ENCODE data around the gene TEX29.

TEX29 gene

GRCh38 chr13:111363121-111363520 is 42.7 kb downstream of the TEX29 start:
- Histone ChIP-seq H3K4me2 (ENCODE audit: low read length) (no peak overlapping the region), H3K4me3 (ENCODE audit: low read depth, low read length, poor library complexity, severe bottlenecking) (no peak overlapping the region), H3K36me3 (ENCODE audit: insufficient read depth, low read length) (no peaks in the 10 kb centered on the region), H2AFZ (ENCODE audit: low read length) (no peak overlapping the region), H3K9me3 (ENCODE audit: low read length) (no peaks in the 10 kb centered on the region), H3K9me2 (ENCODE audit: low read depth, low read length) (no peaks in the 10 kb centered on the region), H3K27me3 (ENCODE audit: insufficient read depth, low read length) (no peaks in the 10 kb centered on the region; the same call in 1 of the 2 replicates), H4K20me1 (ENCODE audit: insufficient read depth, low read length) (no peaks in the 10 kb centered on the region), H3K79me2 (ENCODE audit: insufficient read depth, low read length) (no peaks in the 10 kb centered on the region), H3K9ac (ENCODE audit: low read length) (no peak overlapping the region), H3K4me1 (ENCODE audit: insufficient read depth, low read length, severe bottlenecking) (no peaks in the 10 kb centered on the region), H3K27ac (ENCODE audit: low read depth, low read length, poor library complexity, severe bottlenecking) (no peak overlapping the region), H3F3A (ENCODE audit: insufficient read depth, low read length) (no peaks in the 10 kb centered on the region)
- no peak for TF ChIP-seq CTCF (IDR thresholded peaks at IDR 0.05; ENCODE audit: low read length)
- TF ChIP-seq EZH2 (IDR thresholded peaks at IDR 0.05; ENCODE audit: borderline replicate concordance, low read length): no peak

- no peaks in the 10 kb centered on the region for H3K9me2 ChIP-seq (ENCODE audit: low read depth, low read length)
- H3K36me3 ChIP-seq (ENCODE audit: insufficient read depth, low read length): no peaks in the 10 kb centered on the region
- H2AFZ ChIP-seq (ENCODE audit: low read length): no peak overlapping the region
- H3F3A ChIP-seq (ENCODE audit: insufficient read depth, low read length): no peaks in the 10 kb centered on the region
- no peaks in the 10 kb centered on the region; the same call in 1 of the 2 replicates for H3K27me3 ChIP-seq (ENCODE audit: insufficient read depth, low read length)
- no peaks in the 10 kb centered on the region for H3K4me1 ChIP-seq (ENCODE audit: insufficient read depth, low read length, severe bottlenecking)
- H3K27ac ChIP-seq (ENCODE audit: low read depth, low read length, poor library complexity, severe bottlenecking): no peak overlapping the region
- no peaks in the 10 kb centered on the region for H4K20me1 ChIP-seq (ENCODE audit: insufficient read depth, low read length)
- no peaks in the 10 kb centered on the region for H3K79me2 ChIP-seq (ENCODE audit: insufficient read depth, low read length)
- H3K9me3 ChIP-seq (ENCODE audit: low read length): no peaks in the 10 kb centered on the region
- H3K4me2 ChIP-seq (ENCODE audit: low read length): no peak overlapping the region
- TF ChIP-seq CTCF (IDR thresholded peaks at IDR 0.05; ENCODE audit: low read length) (no peak), EZH2 (IDR thresholded peaks at IDR 0.05; ENCODE audit: borderline replicate concordance, low read length) (no peak)
- no peak overlapping the region for H3K9ac ChIP-seq (ENCODE audit: low read length)
- H3K4me3 ChIP-seq (ENCODE audit: low read depth, low read length, poor library complexity, severe bottlenecking): no peak overlapping the region
Measured at GRCh38 chr13:111363591-111363990, 43.1 kb downstream of the TEX29 start.

- H3K4me1 ChIP-seq (ENCODE audit: insufficient read depth, low read length, severe bottlenecking): no peaks in the 10 kb centered on the region
- no peaks in the 10 kb centered on the region; the same call in 1 of the 2 replicates for H3K27me3 ChIP-seq (ENCODE audit: insufficient read depth, low read length)
- H3K9ac ChIP-seq (ENCODE audit: low read length): no peak overlapping the region
- H3K36me3 ChIP-seq (ENCODE audit: insufficient read depth, low read length): no peaks in the 10 kb centered on the region; the same call in 1 of the 2 replicates
- no peak overlapping the region for H2AFZ ChIP-seq (ENCODE audit: low read length)
- H3K9me3 ChIP-seq (ENCODE audit: low read length): peaks cover 3% of the 10 kb centered on the region; the same call in 1 of the 2 replicates
- TF ChIP-seq EZH2 (IDR thresholded peaks at IDR 0.05; ENCODE audit: borderline replicate concordance, low read length): no peak
- no peak overlapping the region for H3K27ac ChIP-seq (ENCODE audit: low read depth, low read length, poor library complexity, severe bottlenecking)
- no peak overlapping the region for H3K4me2 ChIP-seq (ENCODE audit: low read length)
- no peak overlapping the region for H3K4me3 ChIP-seq (ENCODE audit: low read depth, low read length, poor library complexity, severe bottlenecking)
- H3F3A ChIP-seq (ENCODE audit: insufficient read depth, low read length): no peaks in the 10 kb centered on the region
- H3K9me2 ChIP-seq (ENCODE audit: low read depth, low read length): no peaks in the 10 kb centered on the region
- H3K79me2 ChIP-seq (ENCODE audit: insufficient read depth, low read length): no peaks in the 10 kb centered on the region
- H4K20me1 ChIP-seq (ENCODE audit: insufficient read depth, low read length): no peaks in the 10 kb centered on the region
Measured at GRCh38 chr13:111365149-111366005, 44.9 kb downstream of the TEX29 start.

Measured in OCI-LY1 (cell line).